Measurements from ENCODE around the gene CDC42BPA. TPM values are rescaled to one million over a fixed set of nuclear protein-coding genes. Genes with fewer than 3 reads are reported as not detected.

CDC42BPA gene
- total RNA-seq, 1 donor: 2.3 TPM

DNA sequence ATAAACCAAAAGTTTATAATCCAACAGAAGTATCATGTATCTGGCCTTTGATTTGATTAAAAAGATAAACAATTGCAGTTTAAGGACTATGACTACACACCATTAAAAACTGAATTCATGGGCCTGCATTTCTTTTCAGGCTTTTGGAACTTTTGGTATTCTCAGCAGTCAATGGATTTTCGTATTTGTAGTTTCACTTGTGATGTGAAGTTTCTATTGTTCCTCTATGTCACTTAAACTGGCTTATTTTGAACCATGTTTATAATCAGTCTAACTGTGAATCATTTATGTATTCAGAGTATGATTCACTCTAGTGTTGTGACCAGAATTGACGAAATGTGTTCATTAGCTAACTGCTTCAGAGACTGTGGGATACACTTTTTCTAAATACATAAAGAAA is 245.3 kb downstream of the CDC42BPA start:
- Histone ChIP-seq H3K4me3 (ENCODE audit: low read length) (no peak overlapping the region), H3K27me3 (ENCODE audit: insufficient read depth, low read length) (no peaks in the 10 kb centered on the region), H3K9me3 (ENCODE audit: low read depth, low read length) (no peaks in the 10 kb centered on the region), H3K4me1 (ENCODE audit: insufficient read depth, low read length) (no peaks in the 10 kb centered on the region)

DNA sequence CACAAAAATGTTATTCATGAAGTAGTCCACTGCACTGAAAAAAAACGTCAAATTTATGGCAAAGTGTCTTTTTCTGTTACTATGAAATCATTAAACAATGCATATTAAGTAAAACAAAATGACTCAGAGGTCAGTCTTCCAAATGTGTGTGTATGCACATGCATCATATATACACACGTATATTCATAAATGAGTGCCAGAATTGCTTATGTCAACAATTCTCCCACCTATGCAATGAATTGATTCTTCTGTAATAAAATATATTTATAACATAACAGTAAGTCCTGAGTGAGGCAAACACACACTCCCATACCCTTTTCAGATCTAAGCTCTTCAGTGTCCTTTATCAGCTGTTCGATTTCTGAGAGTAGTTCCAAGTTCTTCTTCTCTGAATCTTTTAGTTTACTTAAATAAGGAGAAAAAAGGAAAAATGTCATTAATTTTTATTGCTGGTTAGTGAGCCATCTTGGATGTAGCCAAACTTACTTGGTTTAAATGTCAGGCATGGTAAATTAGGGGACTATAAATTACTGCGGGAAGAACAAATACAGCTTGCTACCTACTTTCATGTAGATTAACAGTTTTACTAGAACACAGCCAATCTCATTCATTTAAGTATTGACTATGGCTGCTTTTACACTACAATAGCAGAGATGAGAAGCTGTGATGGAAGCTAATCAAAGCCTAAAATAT is 246.3 kb downstream of the CDC42BPA start:
- H3K27me3 ChIP-seq (ENCODE audit: insufficient read depth, low read length): no peaks in the 10 kb centered on the region
- no peaks in the 10 kb centered on the region for H3K9me3 ChIP-seq (ENCODE audit: low read depth, low read length)
- no peak overlapping the region for H3K4me3 ChIP-seq (ENCODE audit: low read length)
- no peaks in the 10 kb centered on the region for H3K4me1 ChIP-seq (ENCODE audit: insufficient read depth, low read length)

DNA sequence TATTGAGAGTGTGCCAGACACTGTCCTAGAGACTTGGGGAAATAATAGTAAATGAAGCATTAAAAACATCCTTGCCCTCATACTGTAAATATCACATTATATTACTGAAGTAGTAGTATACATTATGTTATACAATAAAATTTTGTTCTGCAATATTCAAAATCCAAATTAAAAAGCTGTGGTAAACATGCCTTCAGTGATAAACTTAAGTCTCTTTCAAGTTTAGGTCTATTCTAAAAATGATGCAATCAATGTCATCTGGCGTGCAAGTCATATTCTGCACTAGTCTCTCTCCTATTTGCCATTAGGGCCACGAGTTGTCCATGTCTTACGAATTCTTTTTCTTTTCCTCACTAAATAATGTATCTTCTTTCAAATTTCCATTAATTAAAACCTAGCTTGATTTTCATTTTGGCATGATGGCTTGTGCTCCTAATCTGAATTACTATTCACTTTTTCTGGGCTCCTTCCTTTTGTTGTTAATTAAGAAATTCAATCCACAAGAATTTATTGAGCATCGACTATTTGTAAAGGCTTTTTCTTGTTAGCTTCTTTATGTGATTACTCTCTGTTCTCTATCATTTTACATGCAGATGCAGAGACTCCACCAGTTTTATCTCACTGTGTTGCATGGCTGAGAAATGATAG is 247.5 kb downstream of the CDC42BPA start:
- no peaks in the 10 kb centered on the region for H3K9me3 ChIP-seq (ENCODE audit: low read depth, low read length)
- no peak overlapping the region for H3K4me3 ChIP-seq (ENCODE audit: low read length)
- H3K27me3 ChIP-seq (ENCODE audit: insufficient read depth, low read length): no peaks in the 10 kb centered on the region
- no peaks in the 10 kb centered on the region for H3K4me1 ChIP-seq (ENCODE audit: insufficient read depth, low read length)

DNA sequence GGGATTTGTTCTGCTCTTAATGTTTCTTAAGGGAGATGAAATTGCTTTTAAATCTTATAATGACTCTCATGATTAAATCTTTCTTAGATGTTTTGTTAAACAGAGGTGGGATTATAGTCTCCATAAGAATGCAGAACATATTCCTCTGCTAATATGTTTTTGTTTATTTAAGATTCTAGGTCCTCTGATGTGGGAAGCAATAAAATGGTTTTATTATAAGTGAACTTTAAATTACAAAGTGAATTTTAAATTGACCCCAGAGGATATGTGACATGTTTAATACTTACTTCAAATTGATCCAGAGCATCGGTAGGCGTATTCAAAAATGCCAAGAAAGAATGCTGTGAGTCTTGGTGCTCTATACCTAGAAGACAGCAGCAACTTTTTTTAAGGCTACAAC is 248.8 kb downstream of the CDC42BPA start:
- Histone ChIP-seq H3K27me3 (ENCODE audit: insufficient read depth, low read length) (no peaks in the 10 kb centered on the region), H3K4me3 (ENCODE audit: low read length) (no peak overlapping the region), H3K9me3 (ENCODE audit: low read depth, low read length) (no peaks in the 10 kb centered on the region), H3K4me1 (ENCODE audit: insufficient read depth, low read length) (no peaks in the 10 kb centered on the region)

DNA sequence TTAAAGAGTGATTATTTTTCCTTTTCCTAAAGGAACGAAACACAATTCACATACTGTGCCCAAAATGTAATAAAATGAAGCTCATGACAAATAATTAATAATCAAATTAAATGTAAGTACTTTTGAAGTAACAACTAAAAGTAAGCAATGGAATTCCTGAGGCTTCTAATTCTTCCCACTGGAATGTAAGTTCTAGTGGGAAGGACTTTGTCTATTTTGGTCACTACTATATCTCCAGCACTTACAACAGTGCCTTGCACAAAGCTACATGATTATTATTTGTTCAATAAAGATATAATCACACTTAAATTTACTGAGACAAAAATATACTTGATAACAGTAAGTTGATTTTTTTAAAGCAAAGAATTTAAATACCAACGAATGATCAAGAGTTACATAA is 249.4 kb downstream of the CDC42BPA start:
- no peaks in the 10 kb centered on the region for H3K9me3 ChIP-seq (ENCODE audit: low read depth, low read length)
- H3K27me3 ChIP-seq (ENCODE audit: insufficient read depth, low read length): no peaks in the 10 kb centered on the region
- no peak overlapping the region for H3K4me3 ChIP-seq (ENCODE audit: low read length)
- no peaks in the 10 kb centered on the region for H3K4me1 ChIP-seq (ENCODE audit: insufficient read depth, low read length)

DNA sequence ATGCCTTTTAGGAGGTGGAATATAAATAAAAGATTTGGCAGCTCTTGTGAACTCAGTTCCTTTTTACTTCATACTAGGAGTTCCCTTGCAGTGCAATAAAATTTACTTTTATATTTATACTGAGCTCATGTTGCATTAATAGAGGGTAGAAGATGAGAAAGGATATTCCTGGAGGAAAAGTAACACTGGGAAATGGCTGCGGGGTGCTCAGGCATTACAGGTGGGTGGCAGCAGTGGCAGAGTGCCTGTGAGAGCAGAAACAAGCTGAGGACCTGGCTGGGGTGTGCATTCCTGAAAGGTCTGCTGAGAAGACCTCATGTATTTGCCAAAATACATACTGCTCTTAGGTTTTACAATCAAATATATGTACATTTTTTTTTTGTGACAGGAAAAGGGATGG is 251.3 kb downstream of the CDC42BPA start:
- H3K9me3 ChIP-seq (ENCODE audit: low read depth, low read length): no peaks in the 10 kb centered on the region
- H3K4me1 ChIP-seq (ENCODE audit: insufficient read depth, low read length): no peaks in the 10 kb centered on the region
- no peaks in the 10 kb centered on the region for H3K27me3 ChIP-seq (ENCODE audit: insufficient read depth, low read length)
- no peak overlapping the region for H3K4me3 ChIP-seq (ENCODE audit: low read length)

DNA sequence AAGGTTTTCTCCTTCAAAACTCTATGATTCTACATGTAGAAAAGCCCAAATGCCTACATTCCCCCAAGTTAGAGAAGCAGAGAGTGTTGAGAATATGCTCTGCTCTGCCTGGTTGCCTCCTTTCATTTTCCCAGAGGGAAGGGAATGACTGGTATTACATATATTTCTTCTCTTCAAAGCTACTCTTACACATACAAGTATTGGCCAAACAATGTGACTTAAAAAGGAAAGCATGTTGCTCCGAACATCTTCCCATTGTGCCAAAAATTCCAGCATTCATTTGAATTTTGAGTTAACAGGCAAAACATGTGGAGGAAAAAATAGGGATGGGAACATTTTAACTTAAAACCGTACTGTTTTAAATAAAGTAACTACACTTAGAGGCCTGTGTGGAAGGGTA is 253.0 kb downstream of the CDC42BPA start:
- no peaks in the 10 kb centered on the region for H3K9me3 ChIP-seq (ENCODE audit: low read depth, low read length)
- no peaks in the 10 kb centered on the region for H3K4me1 ChIP-seq (ENCODE audit: insufficient read depth, low read length)
- H3K4me3 ChIP-seq (ENCODE audit: low read length): no peak overlapping the region
- no peaks in the 10 kb centered on the region for H3K27me3 ChIP-seq (ENCODE audit: insufficient read depth, low read length)

DNA sequence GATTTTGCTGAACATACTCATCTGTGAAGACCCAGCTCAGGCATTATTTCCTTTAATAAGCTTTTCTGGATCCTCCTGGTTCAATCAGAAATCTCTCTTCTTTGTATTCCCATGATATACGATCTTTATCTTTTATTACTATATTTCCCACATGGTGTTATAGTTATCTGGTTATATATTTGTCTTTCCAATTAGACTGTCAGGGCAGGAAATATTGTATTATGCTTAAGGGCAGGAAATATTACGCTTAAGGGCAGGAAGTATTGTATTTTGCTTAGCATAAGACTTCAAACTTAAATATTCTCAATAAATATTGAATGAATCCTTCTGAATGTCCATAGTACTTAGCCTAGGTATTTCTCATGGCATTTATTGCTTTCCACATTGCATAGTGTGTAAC is 256.0 kb downstream of the CDC42BPA start:
- no peaks in the 10 kb centered on the region for H3K4me1 ChIP-seq (ENCODE audit: insufficient read depth, low read length)
- H3K27me3 ChIP-seq (ENCODE audit: insufficient read depth, low read length): no peaks in the 10 kb centered on the region
- H3K4me3 ChIP-seq (ENCODE audit: low read length): no peak overlapping the region
- H3K9me3 ChIP-seq (ENCODE audit: low read depth, low read length): no peaks in the 10 kb centered on the region

DNA sequence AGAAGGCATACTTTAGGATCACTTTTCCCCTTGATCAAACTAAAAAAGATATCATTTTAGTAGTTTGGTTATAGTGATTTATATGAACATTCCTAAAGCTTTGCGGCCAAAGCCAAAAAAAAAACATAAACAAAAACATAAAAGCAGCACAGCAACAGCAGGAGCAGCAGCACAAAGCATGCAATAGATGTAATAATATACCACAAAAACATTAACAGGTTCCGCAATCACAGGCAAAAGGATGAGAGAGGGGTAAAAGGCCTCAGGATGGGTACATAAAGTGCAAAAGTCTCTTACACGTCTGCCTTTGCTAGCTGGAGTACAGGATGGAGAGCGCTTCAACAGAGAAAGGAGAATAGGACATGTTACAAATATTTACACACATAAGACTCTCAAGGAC is 259.2 kb downstream of the CDC42BPA start:
- no peaks in the 10 kb centered on the region for H3K9me3 ChIP-seq (ENCODE audit: low read depth, low read length)
- H3K27me3 ChIP-seq (ENCODE audit: insufficient read depth, low read length): no peaks in the 10 kb centered on the region
- no peak overlapping the region for H3K4me3 ChIP-seq (ENCODE audit: low read length)
- no peaks in the 10 kb centered on the region for H3K4me1 ChIP-seq (ENCODE audit: insufficient read depth, low read length)

DNA sequence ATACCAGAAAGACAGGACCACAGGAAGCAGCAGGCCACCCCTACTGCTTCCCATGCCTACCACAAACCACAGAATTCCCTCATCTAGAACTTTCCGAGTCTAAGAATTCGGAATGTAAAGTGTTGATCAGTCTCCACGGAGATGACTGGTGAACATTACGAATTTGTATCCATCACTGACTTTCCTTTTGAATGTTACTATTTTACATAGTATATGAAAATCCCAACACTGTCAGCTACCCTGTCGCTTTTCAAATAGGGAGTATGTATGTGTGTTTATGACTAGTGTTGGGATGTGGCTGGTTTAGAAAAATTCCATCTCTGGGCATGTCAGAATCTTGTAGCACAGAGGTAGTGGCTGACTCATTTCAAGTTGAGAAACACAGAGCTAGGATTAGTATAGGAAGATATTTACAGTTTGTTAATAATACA is 260.0 kb downstream of the CDC42BPA start:
- Histone ChIP-seq H3K27me3 (ENCODE audit: insufficient read depth, low read length) (no peaks in the 10 kb centered on the region), H3K4me1 (ENCODE audit: insufficient read depth, low read length) (no peaks in the 10 kb centered on the region), H3K9me3 (ENCODE audit: low read depth, low read length) (no peaks in the 10 kb centered on the region), H3K4me3 (ENCODE audit: low read length) (no peak overlapping the region)

DNA sequence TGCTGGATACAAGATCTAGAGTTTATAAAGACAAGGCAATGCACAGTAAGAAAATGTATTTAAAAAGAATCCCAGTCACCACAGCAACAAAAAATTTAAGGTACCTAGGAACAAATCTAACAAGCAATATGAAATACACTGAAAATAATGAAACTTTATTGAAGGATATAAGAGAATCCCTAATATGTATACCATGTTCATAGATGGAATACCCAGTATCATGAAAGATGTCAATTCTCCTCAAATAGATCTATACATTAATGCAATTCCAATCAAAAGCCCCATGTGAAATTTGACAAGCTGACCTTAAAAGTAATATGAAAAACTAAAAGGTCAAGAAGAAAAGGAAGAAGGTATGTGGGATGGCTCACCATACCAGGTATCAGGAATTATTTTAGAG is 269.0 kb downstream of the CDC42BPA start:
- Histone ChIP-seq H3K4me1 (ENCODE audit: insufficient read depth, low read length) (no peaks in the 10 kb centered on the region), H3K27me3 (ENCODE audit: insufficient read depth, low read length) (peaks cover 2% of the 10 kb centered on the region), H3K4me3 (ENCODE audit: low read length) (no peak overlapping the region), H3K9me3 (ENCODE audit: low read depth, low read length) (no peaks in the 10 kb centered on the region)

DNA sequence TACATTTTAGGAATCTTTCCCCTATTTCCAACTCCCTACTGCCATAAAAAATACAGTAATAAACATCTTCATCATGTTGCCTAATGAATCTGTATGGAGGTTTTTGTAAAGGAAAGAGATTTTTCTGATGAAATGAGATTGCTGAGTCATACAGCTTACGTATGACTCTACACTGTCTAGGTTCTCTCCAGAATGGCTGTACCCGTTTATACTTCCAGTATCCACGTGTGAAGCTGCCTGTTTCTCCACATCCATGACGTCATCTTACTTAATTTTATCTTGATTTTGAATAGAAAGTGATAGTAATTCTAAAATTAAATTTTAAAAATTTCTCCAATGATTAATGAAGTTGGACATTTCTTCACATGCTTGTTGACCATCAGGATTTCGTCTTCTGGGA is 274.5 kb downstream of the CDC42BPA start:
- no peaks in the 10 kb centered on the region for H3K4me1 ChIP-seq (ENCODE audit: insufficient read depth, low read length)
- no peak overlapping the region for H3K4me3 ChIP-seq (ENCODE audit: low read length)
- H3K9me3 ChIP-seq (ENCODE audit: low read depth, low read length): no peaks in the 10 kb centered on the region
- H3K27me3 ChIP-seq (ENCODE audit: insufficient read depth, low read length): peaks cover 2% of the 10 kb centered on the region

DNA sequence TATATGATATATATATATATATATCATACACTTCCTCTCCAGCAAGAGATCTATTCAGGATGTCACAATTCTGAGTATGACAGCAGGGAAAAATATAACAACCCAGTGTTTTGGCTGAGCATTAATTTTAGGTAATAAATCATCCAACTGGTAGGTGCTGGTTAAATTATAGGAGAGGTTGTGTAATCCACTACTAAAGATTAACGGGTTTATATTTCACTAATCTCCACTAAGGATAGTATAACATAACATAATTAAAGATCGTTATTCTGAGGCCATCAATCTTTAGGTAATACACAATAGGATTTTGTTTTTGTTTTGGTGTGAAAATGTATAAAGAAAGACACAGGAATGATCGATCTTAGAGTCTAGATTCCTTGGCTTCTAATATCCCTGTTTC is 276.0 kb downstream of the CDC42BPA start:
- no peaks in the 10 kb centered on the region for H3K27me3 ChIP-seq (ENCODE audit: insufficient read depth, low read length)
- H3K4me1 ChIP-seq (ENCODE audit: insufficient read depth, low read length): no peaks in the 10 kb centered on the region
- H3K9me3 ChIP-seq (ENCODE audit: low read depth, low read length): no peaks in the 10 kb centered on the region
- H3K4me3 ChIP-seq (ENCODE audit: low read length): no peak overlapping the region

DNA sequence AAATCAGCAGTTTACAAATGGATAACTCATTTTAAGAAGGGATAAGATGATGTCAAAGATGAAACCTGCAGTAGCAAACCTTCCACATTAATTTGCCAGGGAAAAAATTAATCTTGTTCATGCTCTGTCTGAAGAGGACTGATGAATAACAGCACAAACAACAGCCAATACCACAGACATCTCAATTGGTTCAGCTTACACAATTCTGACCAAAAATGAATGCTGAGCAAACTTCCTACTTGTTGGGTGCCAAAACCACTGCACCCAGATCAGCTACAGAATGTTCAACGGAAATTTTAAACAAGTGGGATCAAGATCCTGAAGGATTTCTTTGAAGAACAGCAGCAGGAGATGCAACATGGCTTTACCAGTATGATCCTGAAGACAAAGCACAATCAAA is 279.9 kb downstream of the CDC42BPA start:
- H3K27me3 ChIP-seq (ENCODE audit: insufficient read depth, low read length): no peaks in the 10 kb centered on the region

DNA sequence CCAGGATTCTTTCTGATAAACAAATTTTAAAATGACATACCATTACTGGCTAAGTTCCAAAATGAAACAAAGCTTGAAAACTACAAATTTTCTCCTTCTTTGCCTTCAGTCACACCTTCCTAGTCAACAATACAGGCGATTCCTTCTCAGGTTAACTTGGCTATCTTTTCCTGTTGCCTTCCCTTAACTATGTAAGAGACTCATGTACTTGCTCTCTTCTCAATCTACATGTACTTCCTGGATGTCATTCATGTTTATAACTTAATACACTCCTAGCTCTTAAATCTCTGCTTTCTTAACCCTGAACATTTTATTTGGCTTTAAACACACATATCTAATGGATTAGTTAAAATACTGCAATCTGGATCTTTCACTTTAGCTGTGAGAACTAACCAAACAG is 281.2 kb downstream of the CDC42BPA start:
- H3K9me3 ChIP-seq (ENCODE audit: low read depth, low read length): no peaks in the 10 kb centered on the region
- H3K4me3 ChIP-seq (ENCODE audit: low read length): no peak overlapping the region
- H3K4me1 ChIP-seq (ENCODE audit: insufficient read depth, low read length): no peaks in the 10 kb centered on the region
- H3K27me3 ChIP-seq (ENCODE audit: insufficient read depth, low read length): no peaks in the 10 kb centered on the region

More for the DNA sequence above, 279.9 kb downstream of the CDC42BPA start:
- no peaks in the 10 kb centered on the region for H3K9me3 ChIP-seq (ENCODE audit: low read depth, low read length)
- no peak overlapping the region for H3K4me3 ChIP-seq (ENCODE audit: low read length)
- H3K4me1 ChIP-seq (ENCODE audit: insufficient read depth, low read length): no peaks in the 10 kb centered on the region

DNA sequence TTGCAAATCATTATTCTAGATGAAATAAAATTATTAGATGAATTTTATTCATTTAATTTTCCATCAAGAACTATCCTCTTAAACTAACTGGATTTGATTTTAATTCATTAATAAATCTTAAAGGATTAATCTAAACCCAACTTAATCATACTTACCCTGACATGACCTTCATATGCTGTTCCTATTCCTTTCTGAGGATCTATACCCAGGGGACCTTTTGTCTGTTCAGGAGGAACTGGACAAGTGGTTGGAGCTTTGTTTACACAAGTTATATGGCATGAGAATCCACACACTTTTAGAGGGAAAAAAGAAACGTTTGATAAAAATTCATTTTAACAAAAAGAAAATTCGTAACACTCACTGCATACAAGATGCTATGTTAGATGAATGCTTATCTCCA is 283.0 kb downstream of the CDC42BPA start:
- H3K27me3 ChIP-seq (ENCODE audit: insufficient read depth, low read length): no peaks in the 10 kb centered on the region
- no peaks in the 10 kb centered on the region for H3K4me1 ChIP-seq (ENCODE audit: insufficient read depth, low read length)
- H3K9me3 ChIP-seq (ENCODE audit: low read depth, low read length): no peaks in the 10 kb centered on the region
- H3K4me3 ChIP-seq (ENCODE audit: low read length): no peak overlapping the region

Data from mononuclear cell (primary cell).